Coronary artery (tissue), 2 donors: ENCODE data around the gene MYOG.

ENCODE experiments used
- DNase-seq: peaks from one replicate; pipeline ENCODE4 v3.0.0-alpha.2; 2017; ENCODE audit warnings: low spot score
- H3K27ac ChIP-seq, 2 donors: fragments of 200-600 bp; sonication (generic); one replicate each; pipeline ENCODE4 v1.5.1; 2016 to 2019
- H3K4me3 ChIP-seq: fragments of 200-600 bp; sonication (generic); 2 replicates; pipeline ENCODE4 v1.5.1; 2016; ENCODE audit warnings: mild to moderate bottlenecking, moderate library complexity
- CTCF ChIP-seq: fragments of 200-600 bp; sonication (generic); IDR thresholded peaks from one replicate; pipeline ENCODE4 v1.5.1; 2019; ENCODE audit warnings: antibody characterized with exemption

The MYOG gene

GRCh38 chr1:203101813-203102634, 16.2 kb upstream of the MYOG start:
- Histone ChIP-seq H3K4me3 (no peak overlapping the region), H3K27ac (no peak overlapping the region)
- no peak for TF ChIP-seq CTCF
- DNase-seq = no peak

- H3K27ac ChIP-seq = no peak overlapping the region
Measured at GRCh38 chr1:203100516-203100869, 14.7 kb upstream of the MYOG start.

GRCh38 chr1:203099805-203100515, 14.1 kb upstream of the MYOG start:
- Histone ChIP-seq H3K27ac (no peak overlapping the region), H3K4me3 (no peak overlapping the region)
- no peak for TF ChIP-seq CTCF
- DNase-seq = no peak

More at GRCh38 chr1:203100516-203100869, 14.7 kb upstream of the MYOG start:
- DNase-seq = no peak
- TF ChIP-seq CTCF = no peak
- H3K4me3 ChIP-seq = no peak overlapping the region

- no peak for DNase-seq
Measured at GRCh38 chr1:203098914-203099520, 13.2 kb upstream of the MYOG start.

GRCh38 chr1:203098445-203098844, 12.6 kb upstream of the MYOG start:
- TF ChIP-seq CTCF = no peak
- H3K4me3 ChIP-seq = no peak overlapping the region
- DNase-seq = no peak
- H3K27ac ChIP-seq = no peak overlapping the region

More at GRCh38 chr1:203098914-203099520, 13.2 kb upstream of the MYOG start:
- no peak overlapping the region for H3K27ac ChIP-seq
- TF ChIP-seq CTCF = no peak
- H3K4me3 ChIP-seq = no peak overlapping the region

GRCh38 chr1:203097001-203097400, 11.2 kb upstream of the MYOG start:
- DNase-seq = no peak
- no peak for TF ChIP-seq CTCF
- Histone ChIP-seq H3K4me3 (no peak overlapping the region), H3K27ac (no peak overlapping the region)
